ENCODE data around the gene SCUBE1. TPM values are rescaled to one million over a fixed set of nuclear protein-coding genes. Genes with fewer than 3 reads are reported as not detected.

SCUBE1 gene
- polyA plus RNA-seq, 1 of the 3 experiments (the other 2 are of a cell fraction) = 0.56 TPM

DNA sequence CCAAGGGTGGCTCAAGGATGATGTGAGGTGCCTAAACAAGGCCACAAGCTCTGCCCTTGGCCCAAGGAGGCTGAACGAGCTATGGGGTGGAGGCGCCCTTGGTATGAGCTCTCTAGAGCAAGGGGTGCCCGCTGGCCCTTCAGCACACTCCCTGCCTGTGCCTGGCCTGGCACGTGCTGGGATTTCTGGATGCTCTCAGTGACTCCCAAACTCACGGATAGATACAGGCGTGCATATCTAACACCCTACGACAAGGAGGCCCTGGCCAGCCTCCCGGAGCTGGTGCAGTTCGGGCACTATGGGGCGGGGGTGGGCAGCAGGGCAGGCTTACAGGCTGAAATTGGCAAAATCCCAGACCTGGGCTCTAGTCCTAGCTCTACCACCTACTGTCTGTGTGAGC, 30.6 kb downstream of the SCUBE1 start:
- CTCF ChIA-PET = interaction anchor here (0.9 to 2.5 kb wide), 3 partner anchors 25 to 39 kb away, joined by 3 to 11 read pairs (median 7); no protein-coding TSS in a partner anchor

DNA sequence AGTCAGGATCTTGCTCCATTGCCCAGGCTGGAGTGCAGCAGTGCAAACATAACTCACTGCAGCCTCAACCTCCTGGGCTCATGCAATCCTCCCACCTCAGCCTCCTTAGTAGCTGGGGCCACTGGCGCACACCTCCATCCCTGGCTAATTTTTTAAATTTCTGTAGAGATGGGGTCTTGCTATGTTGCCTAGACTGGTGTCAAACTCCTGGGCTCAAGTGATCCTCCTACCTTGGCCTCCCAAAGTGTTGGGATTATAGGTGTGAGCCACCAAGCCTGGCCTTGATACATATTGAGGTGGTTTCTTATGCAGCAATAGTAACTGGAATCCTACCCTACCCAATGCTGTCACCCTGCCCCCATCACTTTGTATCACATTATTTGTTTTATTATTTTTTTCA, 32.4 kb downstream of the SCUBE1 start:
- Histone ChIP-seq H3K4me1 (ENCODE audit: control insufficient read depth in 1 of 2, insufficient read depth in 2 of 2, low read depth in 1 of 2, low read length in 1 of 2) (peaks cover 0 to 54% of the 10 kb centered on the region in 2 experiments; a peak in 1 of 4 replicates), H4K20me1 (ENCODE audit: insufficient read depth) (no peaks in the 10 kb centered on the region), H3K9me3 (no peaks in the 10 kb centered on the region), H3K9me2 (no peaks in the 10 kb centered on the region), H3K27ac (ENCODE audit: low read depth in 2 of 2, low read length in 1 of 2) (no peak overlapping the region), H3K4me3 (ENCODE audit: low read depth in 2 of 2, low read length in 1 of 2) (no peak overlapping the region), H3K4me2 (no peak overlapping the region), H2AFZ (ENCODE audit: low read depth) (no peak overlapping the region), H3K9ac (no peak overlapping the region), H3K27me3 (ENCODE audit: insufficient read depth) (no peaks in the 10 kb centered on the region), H3K79me2 (ENCODE audit: insufficient read depth) (no peaks in the 10 kb centered on the region), H3F3A (replicated peaks; ENCODE audit: insufficient read depth) (no peaks in the 10 kb centered on the region), H3K36me3 (replicated peaks in 1 of 2; ENCODE audit: control insufficient read depth in 1 of 2, insufficient read depth in 2 of 2, low read length in 1 of 2) (no peaks in the 10 kb centered on the region)
- DNase-seq = no peak
- 83% methylated on average over 1 of the region's 1 CpG for WGBS (ENCODE audit: low lambda C conversion rate)
- POLR2A ChIA-PET = no interaction called here
- no peak for TF ChIP-seq CHD2 (IDR thresholded peaks at IDR 0.05; ENCODE audit: low read length, partially characterized antibody)
- no peak for TF ChIP-seq SIN3A (IDR thresholded peaks at IDR 0.05; ENCODE audit: borderline replicate concordance, low read depth, low read length)
- TF ChIP-seq RCOR1 (IDR thresholded peaks at IDR 0.05; ENCODE audit: low read length) = no peak
- no peak for TF ChIP-seq RAD21 (IDR thresholded peaks at IDR 0.05; ENCODE audit: low read length)
- TF ChIP-seq ELF1 (IDR thresholded peaks at IDR 0.05) = no peak
- CTCF ChIA-PET = no interaction called here

More for the DNA sequence above, 30.6 kb downstream of the SCUBE1 start:
- Histone ChIP-seq H3F3A (replicated peaks; ENCODE audit: insufficient read depth) (no peaks in the 10 kb centered on the region), H3K27ac (ENCODE audit: low read depth in 2 of 2, low read length in 1 of 2) (no peak overlapping the region), H3K9ac (no peak overlapping the region), H3K4me3 (ENCODE audit: low read depth in 2 of 2, low read length in 1 of 2) (no peak overlapping the region), H2AFZ (ENCODE audit: low read depth) (no peak overlapping the region), H3K27me3 (ENCODE audit: insufficient read depth) (no peaks in the 10 kb centered on the region), H3K79me2 (ENCODE audit: insufficient read depth) (no peaks in the 10 kb centered on the region), H4K20me1 (ENCODE audit: insufficient read depth) (no peaks in the 10 kb centered on the region), H3K36me3 (replicated peaks in 1 of 2; ENCODE audit: control insufficient read depth in 1 of 2, insufficient read depth in 2 of 2, low read length in 1 of 2) (no peaks in the 10 kb centered on the region), H3K9me2 (no peaks in the 10 kb centered on the region), H3K9me3 (no peaks in the 10 kb centered on the region), H3K4me2 (no peak overlapping the region), H3K4me1 (ENCODE audit: control insufficient read depth in 1 of 2, insufficient read depth in 2 of 2, low read depth in 1 of 2, low read length in 1 of 2) (peaks cover 0 to 54% of the 10 kb centered on the region in 2 experiments; a peak in 1 of 4 replicates)
- no peak for DNase-seq
- POLR2A ChIA-PET = interaction anchor here (1.1 kb wide), 1 partner anchor 12 kb away, joined by 3 read pairs; no protein-coding TSS in a partner anchor
- TF ChIP-seq REST (IDR thresholded peaks at IDR 0.05; ENCODE audit: low read depth, low read length) (no peak), RFX5 (IDR thresholded peaks at IDR 0.05; ENCODE audit: low read length) (no peak), TEAD4 (IDR thresholded peaks at IDR 0.05; ENCODE audit: borderline replicate concordance, insufficient read depth) (no peak)
- no CpG with 5 or more reads among the region's 10 CpGs for WGBS (ENCODE audit: low lambda C conversion rate)

GRCh38 chr22:43310311-43310710, 32.9 kb downstream of the SCUBE1 start:
- Histone ChIP-seq H3K36me3 (replicated peaks in 1 of 2; ENCODE audit: control insufficient read depth in 1 of 2, insufficient read depth in 2 of 2, low read length in 1 of 2) (no peaks in the 10 kb centered on the region), H3K79me2 (ENCODE audit: insufficient read depth) (no peaks in the 10 kb centered on the region), H3K4me2 (no peak overlapping the region), H4K20me1 (ENCODE audit: insufficient read depth) (no peaks in the 10 kb centered on the region), H3K27me3 (ENCODE audit: insufficient read depth) (no peaks in the 10 kb centered on the region), H3K9me3 (no peaks in the 10 kb centered on the region), H2AFZ (ENCODE audit: low read depth) (no peak overlapping the region), H3K27ac (ENCODE audit: low read depth in 2 of 2, low read length in 1 of 2) (no peak overlapping the region), H3K9me2 (no peaks in the 10 kb centered on the region), H3K4me1 (ENCODE audit: control insufficient read depth in 1 of 2, insufficient read depth in 2 of 2, low read depth in 1 of 2, low read length in 1 of 2) (peaks cover 0 to 56% of the 10 kb centered on the region in 2 experiments; a peak in 1 of 4 replicates), H3K4me3 (ENCODE audit: low read depth in 2 of 2, low read length in 1 of 2) (no peak overlapping the region), H3F3A (replicated peaks; ENCODE audit: insufficient read depth) (no peaks in the 10 kb centered on the region), H3K9ac (no peak overlapping the region)
- POLR2A ChIA-PET = no interaction called here
- CTCF ChIA-PET = no interaction called here
- WGBS (ENCODE audit: low lambda C conversion rate) = 81% methylated on average over 2 of the region's 5 CpGs
- DNase-seq = no peak
- no peak for TF ChIP-seq SIN3A (IDR thresholded peaks at IDR 0.05; ENCODE audit: borderline replicate concordance, low read depth, low read length)
- no peak for TF ChIP-seq NRF1 (IDR thresholded peaks at IDR 0.05; ENCODE audit: low read depth, low read length)
- TF ChIP-seq RCOR1 (IDR thresholded peaks at IDR 0.05; ENCODE audit: low read length) = no peak
- no peak for TF ChIP-seq PBX3 (IDR thresholded peaks at IDR 0.05)
- no peak for TF ChIP-seq TCF12 (IDR thresholded peaks at IDR 0.05)
- TF ChIP-seq RAD21 (IDR thresholded peaks at IDR 0.05; ENCODE audit: low read length) = no peak
- TF ChIP-seq MAX (IDR thresholded peaks at IDR 0.05; ENCODE audit: low read depth) = no peak
- TF ChIP-seq, protein P1, sequence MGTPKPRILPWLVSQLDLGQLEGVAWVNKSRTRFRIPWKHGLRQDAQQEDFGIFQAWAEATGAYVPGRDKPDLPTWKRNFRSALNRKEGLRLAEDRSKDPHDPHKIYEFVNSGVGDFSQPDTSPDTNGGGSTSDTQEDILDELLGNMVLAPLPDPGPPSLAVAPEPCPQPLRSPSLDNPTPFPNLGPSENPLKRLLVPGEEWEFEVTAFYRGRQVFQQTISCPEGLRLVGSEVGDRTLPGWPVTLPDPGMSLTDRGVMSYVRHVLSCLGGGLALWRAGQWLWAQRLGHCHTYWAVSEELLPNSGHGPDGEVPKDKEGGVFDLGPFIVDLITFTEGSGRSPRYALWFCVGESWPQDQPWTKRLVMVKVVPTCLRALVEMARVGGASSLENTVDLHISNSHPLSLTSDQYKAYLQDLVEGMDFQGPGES (IDR thresholded peaks at IDR 0.05; ENCODE audit: low read depth, low read length) = no peak
- TF ChIP-seq GATA2 (CRISPR knock-in tag; IDR thresholded peaks at IDR 0.05) = no peak
- no peak for TF ChIP-seq JUND (IDR thresholded peaks at IDR 0.05)
- TF ChIP-seq EZH2phosphoT487 (IDR thresholded peaks at IDR 0.05; ENCODE audit: borderline replicate concordance, low read depth) = no peak

Measured in SK-N-SH (cell line).